ENCODE results near the gene CIAO1.
"Not testable (repeated sequence)": the region's sequence is repeated elsewhere in the genome, so short reads cannot be mapped to it uniquely, and the experiment has no call there.

The CIAO1 gene

DNA sequence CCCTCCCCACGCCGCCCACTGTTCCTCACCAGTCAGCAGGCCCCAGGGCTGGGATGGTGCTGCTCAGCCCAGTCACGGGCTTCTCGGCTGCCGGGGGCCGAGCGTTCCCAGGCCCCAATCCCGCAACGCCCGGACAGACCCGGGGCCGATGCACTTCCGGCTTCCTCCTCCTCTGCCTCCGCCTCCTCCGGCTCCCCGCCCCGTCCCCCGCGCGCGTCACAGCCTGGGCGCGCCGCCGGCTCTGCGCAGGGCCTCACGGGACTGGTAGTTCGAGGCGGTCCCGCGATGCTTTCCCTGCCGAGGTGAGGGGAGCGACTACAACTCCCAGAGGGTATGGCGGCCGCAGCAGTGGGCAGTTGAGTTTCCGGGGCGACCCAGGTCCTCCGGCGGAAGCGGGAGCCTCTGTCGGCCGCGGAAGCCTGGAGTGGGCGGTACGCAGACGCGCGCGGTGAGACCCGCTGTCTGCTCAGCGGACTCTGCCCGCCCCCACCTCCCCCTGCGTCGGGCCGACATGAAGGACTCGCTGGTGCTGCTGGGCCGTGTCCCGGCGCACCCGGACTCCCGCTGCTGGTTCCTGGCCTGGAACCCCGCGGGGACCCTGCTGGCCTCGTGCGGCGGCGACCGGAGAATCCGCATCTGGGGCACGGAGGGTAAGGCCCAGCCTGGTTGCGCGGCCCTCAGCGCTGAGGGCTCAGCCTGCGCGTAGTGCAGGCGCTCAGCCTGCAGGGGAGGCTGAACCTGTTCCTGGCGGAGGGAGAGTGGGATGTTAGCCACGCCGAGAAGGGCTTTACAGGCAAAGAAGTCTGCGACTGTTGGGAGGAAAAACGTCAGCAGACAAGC is at the start of gene CIAO1, which contains the start of gene TMEM127:
Gene CIAO1 (plus strand): TSS at position 386 of the 840 bp plus-strand sequence. CDS start 126 bp downstream, at position 512.
Gene TMEM127 (minus strand): TSS at position 158 of the 840 bp plus-strand sequence. CDS start 616 bp downstream, outside the sequence.
- peak within 1 kb of the TSS; percentile 77 for H2AFZ ChIP-seq (ENCODE audit: low read depth, low read length, severe bottlenecking)
- H3F3A ChIP-seq (ENCODE audit: insufficient read depth): peaks cover 2% of the 10 kb centered on the region; the same call in 1 of the 2 replicates
- peak within 1 kb of the TSS; percentile 72 for H3K4me2 ChIP-seq (ENCODE audit: low read depth, low read length, poor library complexity, severe bottlenecking)
- peaks cover 60% of the 10 kb centered on the region for H3K79me2 ChIP-seq (ENCODE audit: insufficient read depth, low read length)
- H3K4me3 ChIP-seq (ENCODE audit: insufficient read depth, low read length, poor library complexity, severe bottlenecking): peak within 1 kb of the TSS; percentile 93
- no peaks in the 10 kb centered on the region for H3K9me2 ChIP-seq (replicated peaks; ENCODE audit: insufficient read depth, low read length)
- H3K9me3 ChIP-seq (ENCODE audit: insufficient read depth, low read length): no peaks in the 10 kb centered on the region
- no peaks in the 10 kb centered on the region for H4K20me1 ChIP-seq (ENCODE audit: low read depth, low read length)
- no peaks in the 10 kb centered on the region for H3K27me3 ChIP-seq (ENCODE audit: low read length)
- peak within 1 kb of the TSS; percentile 81 for H3K9ac ChIP-seq (ENCODE audit: low read length)
- H3K27ac ChIP-seq (ENCODE audit: low read depth, low read length): peak within 1 kb of the TSS; percentile 40
- H3K36me3 ChIP-seq (ENCODE audit: low read length): peaks cover 3% of the 10 kb centered on the region; the same call in 1 of the 2 replicates
- TF ChIP-seq EZH2phosphoT487 (conservative IDR thresholded peaks at IDR 0.05; ENCODE audit: low read length): no peak
- TF ChIP-seq, protein P1, sequence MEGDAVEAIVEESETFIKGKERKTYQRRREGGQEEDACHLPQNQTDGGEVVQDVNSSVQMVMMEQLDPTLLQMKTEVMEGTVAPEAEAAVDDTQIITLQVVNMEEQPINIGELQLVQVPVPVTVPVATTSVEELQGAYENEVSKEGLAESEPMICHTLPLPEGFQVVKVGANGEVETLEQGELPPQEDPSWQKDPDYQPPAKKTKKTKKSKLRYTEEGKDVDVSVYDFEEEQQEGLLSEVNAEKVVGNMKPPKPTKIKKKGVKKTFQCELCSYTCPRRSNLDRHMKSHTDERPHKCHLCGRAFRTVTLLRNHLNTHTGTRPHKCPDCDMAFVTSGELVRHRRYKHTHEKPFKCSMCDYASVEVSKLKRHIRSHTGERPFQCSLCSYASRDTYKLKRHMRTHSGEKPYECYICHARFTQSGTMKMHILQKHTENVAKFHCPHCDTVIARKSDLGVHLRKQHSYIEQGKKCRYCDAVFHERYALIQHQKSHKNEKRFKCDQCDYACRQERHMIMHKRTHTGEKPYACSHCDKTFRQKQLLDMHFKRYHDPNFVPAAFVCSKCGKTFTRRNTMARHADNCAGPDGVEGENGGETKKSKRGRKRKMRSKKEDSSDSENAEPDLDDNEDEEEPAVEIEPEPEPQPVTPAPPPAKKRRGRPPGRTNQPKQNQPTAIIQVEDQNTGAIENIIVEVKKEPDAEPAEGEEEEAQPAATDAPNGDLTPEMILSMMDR (IDR thresholded peaks at IDR 0.05; ENCODE audit: insufficient read depth, low read length, poor library complexity, severe bottlenecking): no peak

DNA sequence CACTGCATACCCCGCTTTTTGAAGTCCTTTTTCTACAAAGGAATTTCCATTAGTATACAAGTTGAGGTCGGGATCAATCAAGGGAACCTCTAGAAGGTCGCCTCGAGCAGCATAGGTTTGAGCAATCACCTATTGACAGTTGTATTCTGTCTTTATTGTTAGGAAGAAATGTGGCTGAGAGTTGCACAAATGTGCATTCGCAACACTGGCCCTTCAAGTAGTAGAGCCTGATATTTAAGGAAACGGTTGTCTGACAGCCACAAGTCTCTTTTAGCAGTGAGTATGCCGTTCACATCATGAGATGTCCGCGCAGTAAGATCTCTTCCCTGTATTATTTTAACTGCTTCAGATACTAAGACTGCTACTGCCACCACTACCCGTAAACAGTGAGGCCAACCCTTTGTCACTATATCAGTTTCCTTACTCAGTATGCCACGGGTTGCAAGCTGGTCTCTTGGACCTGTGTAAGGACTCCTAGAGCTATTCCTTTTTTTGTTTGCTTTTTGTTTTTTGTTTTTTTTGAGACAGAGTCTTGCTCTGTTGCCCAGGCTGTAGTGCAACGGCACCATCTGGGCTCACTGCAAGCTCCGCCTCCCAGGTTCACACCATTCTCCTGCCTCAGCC is 47.4 kb upstream of the CIAO1 start:
- Histone ChIP-seq H3F3A (ENCODE audit: insufficient read depth) (no peaks in the 10 kb centered on the region), H3K4me3 (ENCODE audit: insufficient read depth, low read length, poor library complexity, severe bottlenecking) (no peak overlapping the region), H3K9me2 (replicated peaks; ENCODE audit: insufficient read depth, low read length) (no peaks in the 10 kb centered on the region), H3K36me3 (ENCODE audit: low read length) (no peaks in the 10 kb centered on the region), H3K4me2 (ENCODE audit: low read depth, low read length, poor library complexity, severe bottlenecking) (no peak overlapping the region), H2AFZ (ENCODE audit: low read depth, low read length, severe bottlenecking) (no peak overlapping the region), H3K9me3 (ENCODE audit: insufficient read depth, low read length) (no peaks in the 10 kb centered on the region), H3K27ac (ENCODE audit: low read depth, low read length) (no peak overlapping the region), H3K9ac (ENCODE audit: low read length) (no peak overlapping the region), H4K20me1 (ENCODE audit: low read depth, low read length) (no peaks in the 10 kb centered on the region), H3K79me2 (ENCODE audit: insufficient read depth, low read length) (no peaks in the 10 kb centered on the region), H3K27me3 (ENCODE audit: low read length) (no peaks in the 10 kb centered on the region)
- TF ChIP-seq, protein P1 (IDR thresholded peaks at IDR 0.05; ENCODE audit: insufficient read depth, low read length, poor library complexity, severe bottlenecking): no peak
- TF ChIP-seq EZH2phosphoT487 (conservative IDR thresholded peaks at IDR 0.05; ENCODE audit: low read length): no peak

DNA sequence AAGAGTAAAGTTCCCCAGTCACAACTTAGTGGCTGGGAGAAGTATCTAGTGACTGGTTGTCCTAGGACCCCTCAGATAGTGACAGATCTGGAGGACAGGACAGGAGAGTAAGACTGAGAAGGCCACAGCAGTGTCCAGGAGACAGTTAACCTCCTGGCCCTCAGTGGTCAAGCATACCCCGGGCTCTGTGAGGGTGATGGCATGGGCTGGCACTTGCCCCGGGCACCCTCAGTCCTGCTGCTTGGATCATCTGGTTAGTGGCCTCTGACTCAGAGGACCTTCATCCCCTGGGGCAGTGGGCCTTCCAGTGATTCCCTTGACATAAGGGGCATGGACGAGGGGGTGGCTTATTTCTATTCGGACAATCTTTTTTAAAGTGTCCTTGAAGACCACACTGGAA is 46.1 kb upstream of the CIAO1 start:
- H3K9me3 ChIP-seq (ENCODE audit: insufficient read depth, low read length); H3K4me2 ChIP-seq (ENCODE audit: low read depth, low read length, poor library complexity, severe bottlenecking); H3K27ac ChIP-seq (ENCODE audit: low read depth, low read length); H3K27me3 ChIP-seq (ENCODE audit: low read length); H3F3A ChIP-seq (ENCODE audit: insufficient read depth); H3K9ac ChIP-seq (ENCODE audit: low read length); H3K36me3 ChIP-seq (ENCODE audit: low read length); H4K20me1 ChIP-seq (ENCODE audit: low read depth, low read length); H2AFZ ChIP-seq (ENCODE audit: low read depth, low read length, severe bottlenecking); H3K79me2 ChIP-seq (ENCODE audit: insufficient read depth, low read length); H3K4me3 ChIP-seq (ENCODE audit: insufficient read depth, low read length, poor library complexity, severe bottlenecking); H3K9me2 ChIP-seq (replicated peaks; ENCODE audit: insufficient read depth, low read length): not testable (repeated sequence)

DNA sequence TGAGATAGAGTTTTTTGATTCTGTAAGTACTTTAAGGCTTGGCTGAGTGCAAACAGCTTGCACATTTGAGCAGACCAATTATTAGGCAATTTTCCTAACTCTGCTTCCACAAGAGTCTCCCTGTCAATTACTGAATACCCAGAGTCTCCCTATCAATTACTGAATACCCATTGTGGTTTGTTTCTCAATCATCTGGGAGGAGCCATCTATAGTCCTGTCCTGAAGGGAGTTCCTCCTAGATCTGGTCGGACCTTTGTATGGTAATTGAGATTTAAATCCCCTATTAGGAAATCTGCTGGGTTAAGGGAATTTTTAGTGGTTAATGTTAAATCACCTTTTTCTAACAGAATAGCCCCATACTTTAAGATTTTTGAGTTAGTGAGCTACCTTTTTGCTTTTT is 44.9 kb upstream of the CIAO1 start:
- not testable (repeated sequence) for H3K36me3 ChIP-seq (ENCODE audit: low read length); H2AFZ ChIP-seq (ENCODE audit: low read depth, low read length, severe bottlenecking); H3K79me2 ChIP-seq (ENCODE audit: insufficient read depth, low read length); H3K9me2 ChIP-seq (replicated peaks; ENCODE audit: insufficient read depth, low read length); H3K9ac ChIP-seq (ENCODE audit: low read length); H3K4me3 ChIP-seq (ENCODE audit: insufficient read depth, low read length, poor library complexity, severe bottlenecking); H3K27ac ChIP-seq (ENCODE audit: low read depth, low read length); H4K20me1 ChIP-seq (ENCODE audit: low read depth, low read length); H3K4me2 ChIP-seq (ENCODE audit: low read depth, low read length, poor library complexity, severe bottlenecking); H3K27me3 ChIP-seq (ENCODE audit: low read length); H3K9me3 ChIP-seq (ENCODE audit: insufficient read depth, low read length); H3F3A ChIP-seq (ENCODE audit: insufficient read depth)
